Suprapubic skin (tissue), 3 donors: ENCODE measurements around the gene EI24.

Experiments used
- POLR2A ChIP-seq, 2 donors: fragments of 450-650 bp; IDR thresholded peaks; one replicate each; pipeline ENCODE4 v1.6.1; 2017; ENCODE audit warnings: antibody characterized with exemption in 2 of 2, mild to moderate bottlenecking in 2 of 2, moderate library complexity in 2 of 2
- TF ChIP-seq, protein P1 (sequence below), 2 donors: fragments of 200-600 bp in 1 of 2; fragments of 450-650 bp in 1 of 2; sonication (generic) in 1 of 2; IDR thresholded peaks; one replicate each; pipeline ENCODE4 v1.5.1; 2016 to 2019; ENCODE audit warnings: antibody characterized with exemption in 2 of 2, mild to moderate bottlenecking in 1 of 2, moderate library complexity in 1 of 2

DNA sequence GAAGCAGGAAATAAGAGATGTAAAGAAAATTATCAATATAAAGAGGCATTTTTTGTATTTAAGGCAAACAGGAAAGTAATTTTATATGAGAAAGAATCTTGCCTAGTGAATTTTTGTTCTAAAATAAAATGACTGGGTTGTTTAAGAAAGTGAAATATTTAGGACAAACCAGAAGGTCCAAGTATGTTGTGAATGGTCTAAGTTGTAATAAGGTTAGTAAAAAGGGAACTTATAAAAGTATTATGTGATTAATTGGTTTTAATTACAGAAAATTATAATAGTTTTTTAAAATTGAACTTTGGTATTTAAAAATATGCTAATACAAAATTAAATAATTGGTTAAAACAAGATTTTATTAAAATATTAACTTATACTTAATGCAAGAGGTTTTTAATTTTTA lies 26.6 kb upstream of the EI24 start:
- TF ChIP-seq, protein P1, sequence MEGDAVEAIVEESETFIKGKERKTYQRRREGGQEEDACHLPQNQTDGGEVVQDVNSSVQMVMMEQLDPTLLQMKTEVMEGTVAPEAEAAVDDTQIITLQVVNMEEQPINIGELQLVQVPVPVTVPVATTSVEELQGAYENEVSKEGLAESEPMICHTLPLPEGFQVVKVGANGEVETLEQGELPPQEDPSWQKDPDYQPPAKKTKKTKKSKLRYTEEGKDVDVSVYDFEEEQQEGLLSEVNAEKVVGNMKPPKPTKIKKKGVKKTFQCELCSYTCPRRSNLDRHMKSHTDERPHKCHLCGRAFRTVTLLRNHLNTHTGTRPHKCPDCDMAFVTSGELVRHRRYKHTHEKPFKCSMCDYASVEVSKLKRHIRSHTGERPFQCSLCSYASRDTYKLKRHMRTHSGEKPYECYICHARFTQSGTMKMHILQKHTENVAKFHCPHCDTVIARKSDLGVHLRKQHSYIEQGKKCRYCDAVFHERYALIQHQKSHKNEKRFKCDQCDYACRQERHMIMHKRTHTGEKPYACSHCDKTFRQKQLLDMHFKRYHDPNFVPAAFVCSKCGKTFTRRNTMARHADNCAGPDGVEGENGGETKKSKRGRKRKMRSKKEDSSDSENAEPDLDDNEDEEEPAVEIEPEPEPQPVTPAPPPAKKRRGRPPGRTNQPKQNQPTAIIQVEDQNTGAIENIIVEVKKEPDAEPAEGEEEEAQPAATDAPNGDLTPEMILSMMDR (IDR thresholded peaks at IDR 0.05) = no peak
- TF ChIP-seq POLR2A (IDR thresholded peaks at IDR 0.05) = no peak
